ENCODE results near the gene ASF1A. TPM values are rescaled to one million over a fixed set of nuclear protein-coding genes. Genes with fewer than 3 reads are reported as not detected.

The ASF1A gene
- total RNA-seq, 6 experiments from 2014 or later, result 5.8 to 15.3 (median 8.3) TPM

DNA sequence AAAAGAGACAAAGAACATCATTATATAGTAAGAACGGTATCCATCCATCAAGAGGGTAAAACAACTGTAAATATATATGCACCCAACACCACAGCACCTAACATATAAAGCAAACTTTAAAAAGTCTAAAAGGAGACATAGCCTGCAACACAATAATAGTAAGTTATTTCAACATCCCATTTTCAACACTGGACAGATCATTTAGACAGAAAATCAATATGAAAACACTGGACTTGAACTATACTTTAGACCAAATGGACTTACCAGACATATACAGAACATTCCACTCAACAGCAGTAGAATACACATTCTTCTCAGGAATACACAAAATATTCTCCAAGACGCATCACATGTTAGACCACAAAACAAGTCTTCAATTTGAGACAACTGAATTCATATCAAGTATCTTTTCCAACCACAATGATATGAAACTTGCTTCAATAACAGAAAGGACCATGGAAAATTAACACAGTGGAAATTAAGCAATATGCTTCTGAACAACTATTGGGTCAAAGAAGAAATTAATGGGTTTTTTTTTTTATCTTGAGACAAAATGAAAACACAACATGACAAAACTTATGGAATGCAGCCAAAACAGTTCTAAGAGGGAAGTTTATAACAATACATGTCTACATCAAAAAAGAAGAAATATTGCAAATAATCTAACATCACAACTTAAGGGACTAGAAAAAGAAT lies 23.9 kb upstream of the ASF1A start:
- no peaks in the 10 kb centered on the region for H3K27me3 ChIP-seq
- H3K4me1 ChIP-seq, result no peaks in the 10 kb centered on the region
- ATAC-seq, result peak; percentile 50 to 83 (median 74)
- H3K36me3 ChIP-seq, result no peaks in the 10 kb centered on the region
- H3K4me3 ChIP-seq, result no peak overlapping the region
- no peak for TF ChIP-seq POLR2A (IDR thresholded peaks at IDR 0.05)
- TF ChIP-seq, protein P1, sequence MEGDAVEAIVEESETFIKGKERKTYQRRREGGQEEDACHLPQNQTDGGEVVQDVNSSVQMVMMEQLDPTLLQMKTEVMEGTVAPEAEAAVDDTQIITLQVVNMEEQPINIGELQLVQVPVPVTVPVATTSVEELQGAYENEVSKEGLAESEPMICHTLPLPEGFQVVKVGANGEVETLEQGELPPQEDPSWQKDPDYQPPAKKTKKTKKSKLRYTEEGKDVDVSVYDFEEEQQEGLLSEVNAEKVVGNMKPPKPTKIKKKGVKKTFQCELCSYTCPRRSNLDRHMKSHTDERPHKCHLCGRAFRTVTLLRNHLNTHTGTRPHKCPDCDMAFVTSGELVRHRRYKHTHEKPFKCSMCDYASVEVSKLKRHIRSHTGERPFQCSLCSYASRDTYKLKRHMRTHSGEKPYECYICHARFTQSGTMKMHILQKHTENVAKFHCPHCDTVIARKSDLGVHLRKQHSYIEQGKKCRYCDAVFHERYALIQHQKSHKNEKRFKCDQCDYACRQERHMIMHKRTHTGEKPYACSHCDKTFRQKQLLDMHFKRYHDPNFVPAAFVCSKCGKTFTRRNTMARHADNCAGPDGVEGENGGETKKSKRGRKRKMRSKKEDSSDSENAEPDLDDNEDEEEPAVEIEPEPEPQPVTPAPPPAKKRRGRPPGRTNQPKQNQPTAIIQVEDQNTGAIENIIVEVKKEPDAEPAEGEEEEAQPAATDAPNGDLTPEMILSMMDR (IDR thresholded peaks at IDR 0.05), result no peak
- WGBS (ENCODE audit: insufficient coverage, low coverage, low lambda C conversion rate, missing lambda C conversion rate), result 92% methylated on average over 2 of the region's 2 CpGs
- H3K9me3 ChIP-seq, result no peaks in the 10 kb centered on the region
- DNase-seq, result no peak
- intact Hi-C loops (cut with DNase I), result no loop called here
- H3K27ac ChIP-seq, result no peak overlapping the region

DNA sequence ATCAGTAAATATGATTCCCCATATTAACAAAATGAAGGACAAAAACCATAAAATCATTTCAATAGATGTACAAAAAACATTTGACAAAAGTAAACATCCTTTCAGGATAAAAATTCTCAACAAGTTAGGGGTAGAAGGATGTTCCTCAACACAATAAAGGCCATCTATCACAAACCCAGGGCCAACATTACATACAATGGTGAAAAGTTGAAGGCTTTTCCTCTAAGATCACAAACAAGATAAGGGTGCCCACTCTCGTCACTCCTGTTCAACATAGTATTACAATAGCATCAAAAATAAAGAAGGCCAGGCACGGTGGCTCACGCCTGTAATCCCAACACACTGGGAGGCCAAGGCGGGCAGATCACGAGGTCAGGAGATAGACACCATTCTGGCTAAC lies 22.6 kb upstream of the ASF1A start:
- WGBS (ENCODE audit: insufficient coverage, low coverage, low lambda C conversion rate, missing lambda C conversion rate), result 90% methylated on average over 5 of the region's 5 CpGs
- no peak overlapping the region for H3K4me3 ChIP-seq
- no peak overlapping the region for H3K27ac ChIP-seq
- no peaks in the 10 kb centered on the region for H3K27me3 ChIP-seq
- intact Hi-C loops (cut with DNase I), result no loop called here
- no peaks in the 10 kb centered on the region for H3K9me3 ChIP-seq
- no peak for DNase-seq
- H3K4me1 ChIP-seq, result no peaks in the 10 kb centered on the region
- no peaks in the 10 kb centered on the region for H3K36me3 ChIP-seq
- no peak for ATAC-seq
- TF ChIP-seq, protein P1 (IDR thresholded peaks at IDR 0.05), result no peak
- no peak for TF ChIP-seq POLR2A (IDR thresholded peaks at IDR 0.05)

DNA sequence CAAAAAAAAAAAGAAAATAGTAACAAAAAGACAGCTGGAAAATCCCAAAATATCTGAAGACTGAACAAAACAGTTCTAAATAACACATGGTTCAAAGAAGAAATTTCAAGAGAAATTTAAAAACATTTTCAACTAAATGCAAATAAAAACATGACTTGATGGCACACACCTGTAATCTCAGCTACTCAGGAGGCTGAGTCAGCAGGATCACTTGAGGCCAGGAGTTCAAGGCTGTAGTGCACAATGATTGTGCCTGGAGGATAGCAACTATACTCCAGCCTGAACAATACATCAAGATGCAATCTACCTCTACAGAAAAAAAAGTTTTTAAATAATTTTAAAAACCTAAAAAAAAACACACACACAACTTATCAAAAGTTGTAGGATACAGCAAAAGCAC lies 21.6 kb upstream of the ASF1A start:
- no peaks in the 10 kb centered on the region for H3K36me3 ChIP-seq

DNA sequence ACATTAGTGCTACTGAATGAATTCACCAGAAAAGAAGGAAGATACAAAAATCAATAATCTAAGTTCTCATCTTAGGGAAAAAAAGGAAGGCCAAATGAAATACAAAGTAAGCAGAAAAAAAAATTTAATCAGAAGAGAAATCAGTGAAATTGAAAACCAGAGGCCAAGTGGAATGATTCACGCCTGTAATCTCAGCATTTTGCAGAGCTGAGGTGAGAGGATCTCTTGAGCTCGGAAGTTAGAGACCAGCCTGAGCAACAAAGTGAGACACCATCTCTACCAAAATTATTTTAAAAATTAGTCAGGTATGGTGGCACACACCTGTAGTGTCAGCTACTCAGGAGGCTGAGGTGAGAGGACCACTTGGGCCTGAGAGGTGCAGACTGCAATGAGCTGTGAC lies 21.2 kb upstream of the ASF1A start:
- WGBS (ENCODE audit: insufficient coverage, low coverage, low lambda C conversion rate, missing lambda C conversion rate), result 93% methylated on average over 2 of the region's 2 CpGs
- TF ChIP-seq, protein P1 (IDR thresholded peaks at IDR 0.05), result no peak
- TF ChIP-seq POLR2A (IDR thresholded peaks at IDR 0.05), result no peak
- intact Hi-C loops (cut with DNase I), result no loop called here
- Histone ChIP-seq H3K27ac (no peak overlapping the region), H3K4me3 (no peak overlapping the region), H3K9me3 (no peaks in the 10 kb centered on the region), H3K36me3 (no peaks in the 10 kb centered on the region), H3K27me3 (no peaks in the 10 kb centered on the region), H3K4me1 (no peaks in the 10 kb centered on the region)
- DNase-seq (no peak), ATAC-seq (no peak)

More for the DNA sequence above, 21.6 kb upstream of the ASF1A start:
- intact Hi-C loops (cut with DNase I), result no loop called here
- no peaks in the 10 kb centered on the region for H3K9me3 ChIP-seq
- H3K27ac ChIP-seq, result no peak overlapping the region
- TF ChIP-seq, protein P1 (IDR thresholded peaks at IDR 0.05), result no peak
- TF ChIP-seq POLR2A (IDR thresholded peaks at IDR 0.05), result no peak
- DNase-seq, result no peak
- no peak overlapping the region for H3K4me3 ChIP-seq
- H3K27me3 ChIP-seq, result no peaks in the 10 kb centered on the region
- H3K4me1 ChIP-seq, result no peaks in the 10 kb centered on the region
- ATAC-seq, result no peak

DNA sequence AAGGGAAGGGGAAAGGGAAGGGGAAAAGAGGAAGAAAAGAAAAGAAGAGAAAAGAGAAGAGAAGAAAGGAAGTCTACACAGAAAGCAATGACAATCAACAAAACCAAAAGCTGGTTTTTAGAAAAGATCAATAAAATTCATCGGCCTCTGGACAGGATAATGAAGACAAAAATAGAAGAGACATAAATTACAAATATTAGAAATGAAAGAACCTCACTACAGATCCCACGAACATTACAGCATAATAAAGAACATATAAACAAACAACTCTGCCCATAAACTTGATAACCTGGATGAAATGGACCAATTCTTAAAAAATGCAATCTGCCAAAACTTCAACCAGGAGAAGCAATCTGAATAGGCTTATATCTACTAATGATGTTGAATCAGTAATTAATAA lies 20.7 kb upstream of the ASF1A start:
- no peaks in the 10 kb centered on the region for H3K9me3 ChIP-seq
- H3K4me1 ChIP-seq, result no peaks in the 10 kb centered on the region
- 69% methylated on average over 2 of the region's 2 CpGs for WGBS (ENCODE audit: insufficient coverage, low coverage, low lambda C conversion rate, missing lambda C conversion rate)

More for the DNA sequence above, 20.7 kb upstream of the ASF1A start:
- intact Hi-C loops (cut with DNase I), result no loop called here
- ATAC-seq, result no peak
- TF ChIP-seq, protein P1 (IDR thresholded peaks at IDR 0.05), result no peak
- TF ChIP-seq POLR2A (IDR thresholded peaks at IDR 0.05), result no peak
- no peak for DNase-seq
- Histone ChIP-seq H3K4me3 (no peak overlapping the region), H3K27me3 (no peaks in the 10 kb centered on the region), H3K27ac (no peak overlapping the region), H3K36me3 (no peaks in the 10 kb centered on the region)
